Measurements from ENCODE around the gene EVC2. TPM values are rescaled to one million over a fixed set of nuclear protein-coding genes. Genes with fewer than 3 reads are reported as not detected.

The EVC2 gene
- total and polyA plus RNA-seq, 10 of the 15 experiments (the other 5 are each of a cell fraction or from before 2014, with no cell fraction given) = 0.34 to 10.4 (median 5.6) TPM

DNA sequence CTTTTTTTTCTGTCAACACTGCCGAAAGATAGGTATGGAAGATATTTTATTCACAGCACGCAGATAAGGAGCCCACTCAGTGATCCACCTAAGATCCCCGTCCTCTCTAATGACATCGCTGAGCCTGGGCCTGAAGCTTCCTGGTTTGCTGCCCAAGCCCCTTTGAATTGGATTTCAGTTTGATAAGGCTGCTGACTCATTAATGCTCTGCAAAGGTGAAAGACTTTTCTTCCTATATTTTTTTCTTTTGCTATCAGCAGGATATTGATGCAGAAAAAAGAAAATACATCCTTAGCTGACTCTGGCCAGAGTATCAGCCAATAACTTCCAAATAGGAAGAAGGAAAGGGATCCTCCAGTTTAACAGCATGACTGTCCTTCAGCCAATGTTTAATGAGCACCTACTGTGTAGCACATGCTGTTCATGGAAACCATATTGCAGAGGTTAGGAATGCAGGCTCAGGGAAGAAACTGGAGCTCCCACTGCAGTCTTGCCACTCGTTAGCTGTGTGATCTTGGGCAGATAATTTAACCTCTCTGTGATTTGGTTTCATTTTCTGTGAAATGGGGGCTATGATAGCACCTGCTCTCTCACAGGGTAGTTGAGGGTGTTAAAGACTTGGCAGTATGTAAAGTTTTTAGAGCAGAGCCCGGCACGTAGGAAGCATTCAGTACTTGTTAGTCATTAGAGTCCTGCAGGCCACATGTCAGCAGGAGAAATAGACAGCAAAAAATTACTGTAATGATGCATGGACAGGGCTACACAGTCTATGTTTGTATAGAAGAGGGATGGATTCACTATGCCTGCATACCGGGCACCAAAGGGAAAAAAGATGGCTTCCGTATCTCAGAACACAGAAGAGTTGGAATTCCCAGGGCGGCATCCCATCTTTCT is 41.9 kb upstream of the EVC2 start (continued):
- TF ChIP-seq, protein P1, sequence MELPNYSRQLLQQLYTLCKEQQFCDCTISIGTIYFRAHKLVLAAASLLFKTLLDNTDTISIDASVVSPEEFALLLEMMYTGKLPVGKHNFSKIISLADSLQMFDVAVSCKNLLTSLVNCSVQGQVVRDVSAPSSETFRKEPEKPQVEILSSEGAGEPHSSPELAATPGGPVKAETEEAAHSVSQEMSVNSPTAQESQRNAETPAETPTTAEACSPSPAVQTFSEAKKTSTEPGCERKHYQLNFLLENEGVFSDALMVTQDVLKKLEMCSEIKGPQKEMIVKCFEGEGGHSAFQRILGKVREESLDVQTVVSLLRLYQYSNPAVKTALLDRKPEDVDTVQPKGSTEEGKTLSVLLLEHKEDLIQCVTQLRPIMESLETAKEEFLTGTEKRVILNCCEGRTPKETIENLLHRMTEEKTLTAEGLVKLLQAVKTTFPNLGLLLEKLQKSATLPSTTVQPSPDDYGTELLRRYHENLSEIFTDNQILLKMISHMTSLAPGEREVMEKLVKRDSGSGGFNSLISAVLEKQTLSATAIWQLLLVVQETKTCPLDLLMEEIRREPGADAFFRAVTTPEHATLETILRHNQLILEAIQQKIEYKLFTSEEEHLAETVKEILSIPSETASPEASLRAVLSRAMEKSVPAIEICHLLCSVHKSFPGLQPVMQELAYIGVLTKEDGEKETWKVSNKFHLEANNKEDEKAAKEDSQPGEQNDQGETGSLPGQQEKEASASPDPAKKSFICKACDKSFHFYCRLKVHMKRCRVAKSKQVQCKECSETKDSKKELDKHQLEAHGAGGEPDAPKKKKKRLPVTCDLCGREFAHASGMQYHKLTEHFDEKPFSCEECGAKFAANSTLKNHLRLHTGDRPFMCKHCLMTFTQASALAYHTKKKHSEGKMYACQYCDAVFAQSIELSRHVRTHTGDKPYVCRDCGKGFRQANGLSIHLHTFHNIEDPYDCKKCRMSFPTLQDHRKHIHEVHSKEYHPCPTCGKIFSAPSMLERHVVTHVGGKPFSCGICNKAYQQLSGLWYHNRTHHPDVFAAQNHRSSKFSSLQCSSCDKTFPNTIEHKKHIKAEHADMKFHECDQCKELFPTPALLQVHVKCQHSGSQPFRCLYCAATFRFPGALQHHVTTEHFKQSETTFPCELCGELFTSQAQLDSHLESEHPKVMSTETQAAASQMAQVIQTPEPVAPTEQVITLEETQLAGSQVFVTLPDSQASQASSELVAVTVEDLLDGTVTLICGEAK (IDR thresholded peaks at IDR 0.05; ENCODE audit: borderline replicate concordance) = no peak
- no peak for TF ChIP-seq PML (IDR thresholded peaks at IDR 0.05; ENCODE audit: low read length)
- TF ChIP-seq, protein P2, sequence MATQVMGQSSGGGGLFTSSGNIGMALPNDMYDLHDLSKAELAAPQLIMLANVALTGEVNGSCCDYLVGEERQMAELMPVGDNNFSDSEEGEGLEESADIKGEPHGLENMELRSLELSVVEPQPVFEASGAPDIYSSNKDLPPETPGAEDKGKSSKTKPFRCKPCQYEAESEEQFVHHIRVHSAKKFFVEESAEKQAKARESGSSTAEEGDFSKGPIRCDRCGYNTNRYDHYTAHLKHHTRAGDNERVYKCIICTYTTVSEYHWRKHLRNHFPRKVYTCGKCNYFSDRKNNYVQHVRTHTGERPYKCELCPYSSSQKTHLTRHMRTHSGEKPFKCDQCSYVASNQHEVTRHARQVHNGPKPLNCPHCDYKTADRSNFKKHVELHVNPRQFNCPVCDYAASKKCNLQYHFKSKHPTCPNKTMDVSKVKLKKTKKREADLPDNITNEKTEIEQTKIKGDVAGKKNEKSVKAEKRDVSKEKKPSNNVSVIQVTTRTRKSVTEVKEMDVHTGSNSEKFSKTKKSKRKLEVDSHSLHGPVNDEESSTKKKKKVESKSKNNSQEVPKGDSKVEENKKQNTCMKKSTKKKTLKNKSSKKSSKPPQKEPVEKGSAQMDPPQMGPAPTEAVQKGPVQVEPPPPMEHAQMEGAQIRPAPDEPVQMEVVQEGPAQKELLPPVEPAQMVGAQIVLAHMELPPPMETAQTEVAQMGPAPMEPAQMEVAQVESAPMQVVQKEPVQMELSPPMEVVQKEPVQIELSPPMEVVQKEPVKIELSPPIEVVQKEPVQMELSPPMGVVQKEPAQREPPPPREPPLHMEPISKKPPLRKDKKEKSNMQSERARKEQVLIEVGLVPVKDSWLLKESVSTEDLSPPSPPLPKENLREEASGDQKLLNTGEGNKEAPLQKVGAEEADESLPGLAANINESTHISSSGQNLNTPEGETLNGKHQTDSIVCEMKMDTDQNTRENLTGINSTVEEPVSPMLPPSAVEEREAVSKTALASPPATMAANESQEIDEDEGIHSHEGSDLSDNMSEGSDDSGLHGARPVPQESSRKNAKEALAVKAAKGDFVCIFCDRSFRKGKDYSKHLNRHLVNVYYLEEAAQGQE (IDR thresholded peaks at IDR 0.05; ENCODE audit: low read depth, low read length) = no peak
- TF ChIP-seq GATAD2B (conservative IDR thresholded peaks at IDR 0.05; ENCODE audit: low read depth) = no peak
- no peak for TF ChIP-seq CBX3 (IDR thresholded peaks at IDR 0.05; ENCODE audit: borderline replicate concordance, low read depth)
- no peak for TF ChIP-seq HDAC2 (IDR thresholded peaks at IDR 0.05)

All from GM12878 (cell line).